GM18873 (cell line): ENCODE measurements around the gene IRS4.

Source experiments
- ATAC-seq: cut with Tn5 transposase; IDR thresholded peaks from one replicate; pipeline ENCODE4 v1.9.1; 2021; ENCODE audit warnings: mild to moderate bottlenecking, moderate library complexity, moderate number of reproducible peaks; ENCODE audit not compliant: unreplicated experiment, low FRiP score

IRS4 gene

DNA sequence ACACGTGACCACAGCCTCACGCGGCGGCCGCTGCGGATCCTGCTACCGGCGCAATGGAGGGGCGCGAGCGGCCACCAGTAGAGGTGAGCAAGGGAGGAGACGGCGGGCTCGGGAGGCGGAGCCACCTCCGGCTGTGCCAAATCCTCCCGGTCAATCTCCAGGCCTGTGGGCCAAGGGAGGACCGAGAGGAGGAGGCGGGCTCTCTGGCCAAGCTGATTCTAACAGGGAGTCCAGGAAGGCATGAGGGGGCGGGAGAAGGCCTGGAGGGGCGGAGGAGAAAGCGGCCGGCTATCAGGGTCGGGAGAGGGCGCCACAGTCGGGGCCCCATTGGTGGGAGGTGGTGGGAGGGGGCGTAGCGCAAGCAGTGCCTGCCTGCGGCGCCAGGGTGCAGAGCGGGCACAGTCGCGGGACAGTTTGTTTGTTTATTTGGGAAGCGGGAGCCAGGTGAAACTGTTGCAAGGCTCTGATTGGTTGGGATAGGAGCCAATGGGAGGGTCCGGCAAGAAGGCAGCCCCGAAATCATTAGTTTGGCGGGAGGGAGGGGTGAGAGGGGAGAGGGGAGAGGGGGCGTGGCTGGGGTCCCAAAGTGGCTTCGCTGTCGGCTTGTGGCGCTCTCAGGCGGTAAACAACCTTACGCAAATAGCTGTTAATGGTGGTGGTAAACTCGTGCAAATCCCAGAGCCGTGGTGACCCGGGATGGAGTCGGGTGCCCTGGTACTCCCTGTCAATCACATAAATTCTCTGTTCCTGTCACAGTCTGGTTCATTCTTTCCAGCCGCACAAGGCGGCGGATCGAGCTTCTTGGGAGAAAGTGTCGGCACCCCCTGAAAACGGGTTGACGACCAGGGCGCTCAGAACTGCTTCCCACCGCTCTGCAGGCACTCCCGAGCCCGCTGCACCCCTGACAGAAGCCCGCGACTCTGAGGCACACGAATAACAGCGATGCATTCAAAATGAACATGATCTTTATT, at the start of gene IRS4:
IRS4 (minus strand) TSS at position 55 of the 971 bp plus-strand sequence.
- ATAC-seq, result no peak

DNA sequence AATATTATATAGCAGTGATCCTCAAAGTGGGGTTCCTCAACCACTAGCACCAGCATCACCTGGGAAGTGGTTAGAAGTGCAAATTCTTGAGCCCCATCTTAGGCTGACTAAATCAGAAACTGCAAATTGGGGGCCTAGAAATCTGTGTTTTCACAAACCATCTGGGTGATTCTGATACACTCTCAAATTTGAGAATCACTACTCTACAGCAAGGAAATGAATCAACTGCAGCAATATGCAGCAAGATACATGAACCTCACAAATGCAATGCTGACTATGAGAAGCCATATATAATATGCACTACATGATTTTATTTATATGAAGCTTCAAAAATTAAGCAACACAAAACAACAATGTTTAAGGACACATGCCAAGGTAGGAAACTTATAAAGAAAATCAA, 36.2 kb upstream of the IRS4 start:
- no peak for ATAC-seq

DNA sequence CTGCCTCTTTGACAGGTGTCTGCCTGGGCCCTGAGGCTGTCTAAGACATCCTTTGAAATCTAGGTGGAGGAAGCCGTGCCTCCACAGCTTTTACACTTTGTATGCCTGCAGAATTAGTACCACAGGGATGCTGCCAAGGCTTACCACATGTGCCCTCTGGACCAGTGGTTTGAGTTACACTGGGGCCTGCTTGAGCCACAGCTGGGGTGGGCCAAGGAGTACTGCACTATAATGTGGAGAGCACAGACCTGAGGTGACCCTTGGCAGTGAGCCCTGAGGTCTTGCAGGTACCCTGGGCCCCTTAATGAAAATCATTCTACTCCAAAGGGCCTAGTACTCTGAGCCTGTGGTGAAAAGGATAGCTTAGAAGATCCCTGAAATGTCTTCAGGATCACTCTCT, 27.2 kb upstream of the IRS4 start:
- ATAC-seq, result no peak

DNA sequence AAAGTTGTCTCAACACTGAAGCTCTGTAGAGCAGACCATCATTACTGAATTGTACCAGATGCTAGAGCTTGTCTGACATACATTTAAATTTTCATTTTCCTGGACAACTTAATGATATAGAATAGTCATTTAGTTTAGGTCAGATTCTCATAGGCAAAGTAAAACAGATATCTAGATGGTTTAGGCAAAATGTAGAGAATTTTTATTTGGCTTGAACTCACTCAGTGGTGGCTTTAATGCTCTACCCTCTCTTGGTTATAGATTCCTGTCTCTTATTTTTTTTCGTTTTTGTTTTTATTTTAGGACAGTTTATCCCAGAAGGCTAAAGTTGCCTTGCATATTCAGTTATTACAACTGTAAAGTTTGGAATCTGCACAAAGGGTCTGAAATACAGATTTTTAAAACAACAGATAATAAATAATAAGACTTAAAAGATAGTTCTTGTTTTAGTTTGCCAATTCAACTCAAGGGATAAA, 4.0 kb upstream of the IRS4 start:
- ATAC-seq, result no peak

DNA sequence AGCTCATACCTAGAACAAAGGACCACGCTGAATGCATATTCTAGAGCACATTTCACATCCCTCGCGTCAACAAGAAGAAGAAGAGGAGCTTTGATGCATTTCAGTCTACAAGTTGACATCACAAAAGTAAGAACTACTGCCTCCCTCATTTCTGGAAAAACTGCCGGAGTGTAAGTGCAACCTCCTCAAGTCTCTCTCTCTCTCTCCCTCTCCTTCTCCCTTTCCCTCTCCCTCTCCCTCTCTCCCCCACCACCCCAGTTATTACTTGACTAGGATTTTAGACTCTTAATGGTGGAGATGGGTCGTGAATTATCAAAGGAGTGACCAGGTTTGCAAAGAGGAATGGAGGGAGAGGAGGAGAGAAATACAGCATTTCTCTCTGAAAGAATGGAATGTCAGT, 1.4 kb upstream of the IRS4 start:
- ATAC-seq, result no peak

DNA sequence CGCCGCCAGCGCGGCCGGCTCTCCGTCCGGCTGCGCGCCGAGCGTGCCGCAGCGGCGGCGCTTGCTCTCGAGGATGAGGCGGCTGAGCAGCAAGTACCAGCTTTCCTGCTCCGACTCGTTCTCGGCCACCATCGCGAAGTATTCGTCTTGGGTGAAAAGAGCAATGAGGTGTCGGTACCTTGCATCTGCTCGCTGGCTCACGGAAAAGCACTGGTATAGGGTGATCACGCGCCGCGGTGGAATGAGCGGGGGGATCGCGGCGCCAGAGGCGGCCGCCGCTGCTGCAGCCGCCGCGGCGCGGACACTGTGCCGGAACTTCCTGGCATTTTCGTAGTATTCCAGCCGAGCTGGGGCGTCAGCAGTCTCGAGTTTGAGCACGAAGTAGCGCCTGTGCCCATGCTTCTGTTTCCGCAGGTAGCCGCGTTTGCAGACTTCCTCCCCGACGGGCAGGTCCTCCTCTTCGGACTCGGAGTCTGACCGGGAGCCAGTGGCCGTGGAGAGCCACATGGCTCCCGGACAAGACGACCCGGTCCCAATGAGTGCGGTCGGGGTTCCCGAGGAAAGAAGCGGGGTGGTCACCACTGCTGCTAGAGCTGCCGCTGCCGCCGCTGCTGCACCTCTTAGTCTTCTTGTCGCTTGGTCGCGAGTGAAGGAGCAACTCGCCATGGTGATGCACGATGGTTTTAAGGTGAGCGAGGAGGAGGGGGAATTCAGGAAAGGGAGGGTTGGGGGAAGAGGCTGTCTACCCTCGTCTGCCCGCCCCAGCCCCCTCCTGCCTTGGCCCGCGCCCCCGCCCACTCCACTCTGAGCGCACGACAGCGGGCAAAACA, 469 bp downstream of the IRS4 start:
- ATAC-seq, result no peak

DNA sequence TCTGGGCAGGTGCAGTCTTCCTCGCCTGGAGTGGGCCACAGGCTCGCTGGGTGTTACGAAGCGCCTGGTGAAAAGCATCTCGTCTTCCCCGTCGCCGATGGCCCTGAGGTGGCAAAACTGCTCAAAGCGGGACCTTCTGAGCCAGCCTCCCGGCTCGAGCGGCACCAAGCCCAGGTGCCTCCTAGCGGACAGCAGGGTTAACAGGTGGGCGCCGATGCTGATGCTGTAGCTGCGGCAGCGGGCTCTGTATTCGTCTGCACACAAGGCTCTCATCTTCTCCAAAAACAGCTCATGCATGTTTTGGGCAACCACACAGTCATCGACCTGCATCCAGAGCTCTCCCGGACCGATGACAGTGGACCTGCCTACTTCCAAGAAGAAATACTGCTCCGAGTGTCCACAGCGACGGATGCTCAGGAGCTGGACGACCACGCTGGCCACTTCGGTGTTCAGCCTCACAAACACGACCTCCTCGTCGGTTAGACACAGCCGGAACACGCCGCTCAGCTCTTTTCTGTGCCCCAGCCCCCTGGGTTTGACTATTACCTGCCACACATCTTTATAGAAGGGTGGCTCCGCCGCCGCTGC, 1.2 kb downstream of the IRS4 start:
- no peak for ATAC-seq

DNA sequence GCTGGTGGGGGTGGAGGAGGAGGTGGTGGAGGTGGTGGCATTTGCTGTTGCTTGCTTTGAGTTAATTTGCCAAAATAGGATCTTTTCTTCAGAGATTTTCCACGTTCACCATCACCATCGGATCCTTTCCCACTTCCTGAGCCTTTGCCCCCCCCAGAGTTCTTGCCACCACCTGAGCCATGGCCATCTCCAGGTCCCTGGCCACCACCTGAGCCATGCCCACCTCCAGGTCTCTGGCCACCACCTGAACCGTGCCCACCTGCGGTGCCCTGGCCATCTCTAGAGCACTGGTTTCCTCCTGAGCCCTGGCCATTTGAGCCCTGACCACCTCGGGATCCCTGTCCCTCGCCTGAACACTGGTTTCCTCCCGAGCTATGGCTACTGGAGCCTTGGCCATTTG, 1.9 kb downstream of the IRS4 start:
- ATAC-seq, result no peak

DNA sequence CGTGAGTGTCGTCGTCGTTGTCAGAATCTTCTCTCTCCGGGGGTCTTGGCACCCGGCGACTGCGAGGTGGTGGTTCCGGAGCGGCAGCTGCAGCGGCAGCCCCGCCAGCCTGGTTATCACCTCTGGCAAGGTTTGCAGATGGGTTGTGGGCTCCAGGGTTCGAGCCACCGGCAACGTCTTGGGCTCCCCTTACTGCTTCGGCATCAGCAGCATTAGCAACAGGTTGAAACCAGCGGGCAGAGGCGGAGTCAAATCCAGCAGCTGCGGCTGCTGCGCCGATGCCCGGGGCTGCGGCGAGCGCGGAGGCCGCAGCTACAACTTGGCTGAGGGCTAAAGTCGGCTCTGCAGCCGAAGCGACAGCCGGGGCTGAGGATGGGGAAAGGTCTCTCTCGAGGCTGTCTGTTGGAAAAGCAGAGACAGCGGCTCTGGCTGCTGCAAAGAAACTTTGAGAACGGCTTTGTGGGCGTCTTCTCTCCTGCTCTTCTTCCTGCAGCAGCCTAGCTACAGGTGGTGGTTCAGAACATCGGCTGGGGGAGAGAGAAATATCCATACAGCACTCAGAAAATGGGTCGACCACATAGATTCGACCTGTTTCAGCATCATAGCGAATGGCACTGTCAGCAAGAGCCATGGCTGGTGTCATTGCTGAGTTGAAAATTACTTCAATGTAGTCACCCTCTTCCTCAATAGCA, 3.6 kb downstream of the IRS4 start:
- no peak for ATAC-seq

DNA sequence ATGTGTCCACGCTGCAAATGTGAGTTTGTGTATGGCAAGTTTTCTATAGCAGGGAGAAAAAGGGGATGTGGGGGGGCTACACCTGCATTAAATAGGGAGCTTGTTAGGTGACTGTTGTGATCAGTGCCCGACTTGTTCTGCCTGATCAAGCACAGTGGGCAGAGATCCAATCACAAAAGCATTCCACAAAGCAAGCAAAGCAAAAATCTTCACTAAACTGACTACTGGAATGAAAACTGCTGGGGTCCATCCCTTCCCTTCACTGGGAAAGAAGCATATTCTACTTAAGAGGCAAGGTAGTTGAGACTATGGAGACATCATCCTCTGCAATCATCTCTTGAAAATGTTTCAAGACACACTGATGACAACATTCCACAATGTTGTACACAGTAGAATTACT, 5.2 kb downstream of the IRS4 start:
- ATAC-seq, result no peak

DNA sequence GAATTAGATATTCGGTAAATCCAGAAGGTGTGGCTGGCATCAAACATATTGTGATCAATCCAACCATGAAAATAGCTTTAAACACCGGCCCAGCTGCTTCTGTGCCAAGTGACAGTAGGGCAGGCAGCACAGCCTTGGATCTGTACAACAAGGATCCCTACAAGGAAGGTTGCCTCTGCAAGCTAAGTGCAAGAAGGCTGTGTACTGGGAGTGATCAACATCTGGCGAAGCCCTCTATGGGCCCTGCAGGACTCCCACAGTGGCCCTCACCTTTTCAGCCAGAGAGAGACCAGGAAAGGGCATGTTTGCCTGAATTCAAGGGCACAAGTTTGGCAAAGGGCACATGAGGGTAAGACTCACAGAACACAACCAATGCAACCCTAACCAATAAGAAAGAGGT, 9.6 kb downstream of the IRS4 start:
- ATAC-seq, result no peak

DNA sequence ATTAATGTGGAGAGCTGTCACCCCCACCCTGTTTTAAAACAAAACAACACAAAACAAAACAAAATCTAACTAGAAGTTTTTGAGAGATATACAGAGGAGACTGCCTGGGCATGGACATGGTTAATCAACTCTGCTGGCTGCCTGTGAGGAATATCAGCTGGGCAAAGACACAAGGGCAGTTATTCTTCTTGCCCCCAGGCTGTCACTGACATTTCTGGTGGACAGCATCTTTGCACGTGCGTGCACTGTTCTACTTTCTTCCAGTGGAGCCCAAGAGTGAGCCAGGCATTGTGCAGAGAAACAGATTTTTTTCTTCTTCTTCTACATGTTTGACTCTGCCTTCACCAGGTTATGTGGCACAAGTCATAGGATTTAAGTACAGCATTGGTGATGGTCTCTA, 13.8 kb downstream of the IRS4 start:
- ATAC-seq, result no peak

DNA sequence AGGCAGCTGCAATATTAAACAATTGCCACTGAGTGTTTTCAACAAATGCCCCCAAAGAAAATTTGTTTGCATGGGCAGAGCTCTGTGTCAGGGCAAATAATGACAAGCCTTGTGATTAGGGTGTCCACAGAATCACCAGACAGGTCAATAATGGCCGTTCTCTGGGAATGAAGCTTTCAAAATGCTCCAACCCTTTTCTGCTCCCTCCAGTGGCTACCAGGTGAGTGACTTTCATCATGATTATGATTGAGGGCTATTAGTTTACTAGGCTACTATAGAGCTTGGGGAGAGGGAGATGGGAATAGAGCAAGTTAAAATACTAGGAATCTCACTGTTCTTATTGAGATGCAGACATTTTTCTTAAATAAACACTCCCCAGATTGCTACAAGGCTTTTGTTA, 23.5 kb downstream of the IRS4 start:
- ATAC-seq, result no peak

DNA sequence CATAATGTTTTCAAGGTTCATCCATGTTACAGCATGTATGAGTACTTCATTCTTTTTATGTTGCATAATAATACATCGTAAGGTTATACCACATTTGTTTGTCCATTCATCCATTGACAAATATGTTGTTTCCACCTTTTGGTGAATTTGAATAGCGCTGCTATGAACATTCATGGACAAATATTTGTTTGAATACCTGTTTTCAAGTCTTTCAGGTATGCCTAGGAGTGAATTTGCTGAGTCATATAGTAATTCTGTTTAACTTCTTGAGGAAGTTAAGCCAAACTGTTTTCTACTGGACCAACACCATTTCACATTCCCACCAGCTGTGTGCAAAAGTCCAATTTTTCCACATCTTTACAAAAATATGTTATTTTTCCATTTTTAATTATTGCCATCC, 31.5 kb downstream of the IRS4 start:
- no peak for ATAC-seq

DNA sequence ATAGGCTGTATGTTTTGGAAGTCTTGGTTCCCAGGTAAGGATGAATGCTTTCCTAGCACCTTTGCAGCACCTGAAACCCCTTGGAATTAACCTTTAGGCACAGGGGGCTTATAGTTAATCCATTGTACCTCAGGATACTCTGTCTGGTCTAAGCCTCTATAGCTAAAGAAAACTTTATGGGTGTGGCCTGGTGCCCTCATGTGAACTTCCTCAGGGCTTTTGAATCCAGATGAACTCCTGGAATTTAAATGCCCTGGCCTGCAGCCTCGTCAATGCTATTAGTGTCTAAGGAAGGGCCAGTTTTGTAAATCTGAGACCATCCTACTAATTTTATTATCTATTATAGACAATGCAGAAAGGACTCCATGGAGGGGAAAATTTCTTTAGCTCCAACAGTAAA, 33.8 kb downstream of the IRS4 start:
- no peak for ATAC-seq

DNA sequence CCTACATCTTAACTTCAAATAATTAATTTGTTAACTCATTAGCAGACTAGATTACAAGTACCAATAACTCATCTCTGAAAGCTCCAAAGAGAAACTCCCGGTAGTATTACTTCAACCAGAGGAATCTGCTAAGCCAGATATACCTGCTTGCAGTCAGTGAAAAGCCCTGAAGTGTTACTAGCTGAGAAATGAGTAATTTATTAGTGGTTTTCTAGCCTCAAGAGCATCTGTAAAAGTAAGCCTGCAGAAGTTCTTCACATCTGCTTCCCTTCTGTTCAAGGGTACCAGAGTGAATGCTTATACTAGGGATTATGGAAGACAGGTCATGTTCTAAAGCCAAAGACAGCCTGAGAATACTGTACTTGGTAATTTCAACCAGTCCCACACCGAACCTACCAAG, 34.7 kb downstream of the IRS4 start:
- no peak for ATAC-seq

DNA sequence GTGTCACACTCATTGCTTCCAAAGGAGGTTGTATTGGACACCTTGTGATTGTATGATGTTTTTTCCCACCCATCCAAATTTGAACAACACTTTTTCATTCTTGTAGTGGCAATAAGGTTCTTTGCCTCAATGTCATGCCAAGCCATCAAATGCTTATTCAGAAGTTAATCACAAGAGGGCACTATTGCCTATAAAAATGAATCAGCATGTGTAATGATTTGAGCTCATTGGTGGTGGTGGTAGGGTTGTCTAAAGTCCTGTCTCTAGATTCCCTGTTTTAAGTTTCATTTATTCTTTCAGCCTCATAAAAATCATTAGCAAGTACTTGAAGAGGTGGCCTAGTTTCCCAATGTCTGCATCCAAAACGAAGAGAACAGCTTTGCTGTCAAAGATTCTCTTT, 37.0 kb downstream of the IRS4 start:
- no peak for ATAC-seq

DNA sequence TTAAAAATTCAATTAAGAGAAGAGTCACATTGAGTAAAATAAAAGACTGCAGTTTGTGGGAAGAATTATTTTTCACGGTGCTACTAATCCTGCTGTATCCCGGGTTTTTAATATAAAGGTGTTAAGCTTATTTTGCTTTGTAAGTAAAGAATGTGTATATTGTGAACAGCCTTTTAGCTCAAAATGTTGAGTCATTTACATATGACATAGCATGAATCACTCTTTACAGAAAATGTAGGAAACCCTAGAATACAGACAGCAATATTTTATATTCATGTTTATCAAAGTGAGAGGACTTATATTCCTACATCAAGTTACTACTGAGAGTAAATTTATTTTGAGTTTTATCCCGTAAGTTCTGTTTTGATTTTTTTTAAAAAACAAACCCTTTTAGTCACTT, 39.7 kb downstream of the IRS4 start:
- ATAC-seq, result no peak
